HG03066 (cell line): Measurements from ENCODE around the gene ARID1B.

Experiments used
- ATAC-seq: cut with Tn5 transposase; IDR thresholded peaks from one replicate; pipeline ENCODE4 v1.9.1; 2021; ENCODE audit warnings: low read depth; ENCODE audit not compliant: unreplicated experiment

The ARID1B gene

GRCh38 chr6:156822747-156823206 lies 45.6 kb downstream of the ARID1B start:
- no peak for ATAC-seq

GRCh38 chr6:156824142-156824541 lies 47.0 kb downstream of the ARID1B start:
- no peak for ATAC-seq

GRCh38 chr6:156825475-156825874 lies 48.3 kb downstream of the ARID1B start:
- ATAC-seq: no peak

GRCh38 chr6:156826290-156826955 lies 49.2 kb downstream of the ARID1B start:
- ATAC-seq: no peak

GRCh38 chr6:156827382-156827781 lies 50.2 kb downstream of the ARID1B start:
- no peak for ATAC-seq

GRCh38 chr6:156828280-156828703 lies 51.1 kb downstream of the ARID1B start:
- ATAC-seq: no peak

- ATAC-seq: no peak
Measured at GRCh38 chr6:156830126-156830525, 52.9 kb downstream of the ARID1B start.

GRCh38 chr6:156832231-156832647 lies 55.1 kb downstream of the ARID1B start:
- no peak for ATAC-seq

GRCh38 chr6:156832669-156833068 lies 55.5 kb downstream of the ARID1B start:
- ATAC-seq: no peak

- ATAC-seq: no peak
Measured at GRCh38 chr6:156833755-156834154, 56.6 kb downstream of the ARID1B start.

- ATAC-seq: no peak
Measured at GRCh38 chr6:156839129-156839528, 62.0 kb downstream of the ARID1B start.

- ATAC-seq: no peak
Measured at GRCh38 chr6:156839591-156840001, 62.4 kb downstream of the ARID1B start.

- ATAC-seq: no peak
Measured at GRCh38 chr6:156840136-156840535, 63.0 kb downstream of the ARID1B start.

GRCh38 chr6:156840606-156841005 lies 63.4 kb downstream of the ARID1B start:
- ATAC-seq: no peak

- ATAC-seq: no peak
Measured at GRCh38 chr6:156841508-156841907, 64.3 kb downstream of the ARID1B start.

GRCh38 chr6:156842598-156843250 lies 65.5 kb downstream of the ARID1B start:
- ATAC-seq: no peak

- ATAC-seq: no peak
Measured at GRCh38 chr6:156844089-156844488, 66.9 kb downstream of the ARID1B start.

GRCh38 chr6:156845454-156846155 lies 68.4 kb downstream of the ARID1B start:
- ATAC-seq: no peak

GRCh38 chr6:156846845-156847599 lies 69.8 kb downstream of the ARID1B start:
- ATAC-seq: no peak

- no peak for ATAC-seq
Measured at GRCh38 chr6:156848123-156848522, 70.9 kb downstream of the ARID1B start.

- ATAC-seq: no peak
Measured at GRCh38 chr6:156848533-156848932, 71.4 kb downstream of the ARID1B start.
